NCI-H1694 treated with DMSO at 0.1 percent for 48 hours (cell line): ENCODE data around the gene RGS6.
"Not testable (repeated sequence)": the region's sequence is repeated elsewhere in the genome, so short reads cannot be mapped to it uniquely, and the experiment has no call there.

Experiments
- DNase-seq: peaks from one replicate; lab custom pipeline; 2025; lab: John Stamatoyannopoulos, UW

RGS6 gene

GRCh38 chr14:72452774-72453173 lies 520.5 kb downstream of the RGS6 start:
- DNase-seq = no peak

- no peak for DNase-seq
These were observed 522.3 kb downstream of the RGS6 start for GRCh38 chr14:72454388-72455160.

GRCh38 chr14:72457641-72458040 lies 525.4 kb downstream of the RGS6 start:
- DNase-seq = no peak

GRCh38 chr14:72462056-72462455 lies 529.8 kb downstream of the RGS6 start:
- no peak for DNase-seq

GRCh38 chr14:72463291-72463866 lies 531.1 kb downstream of the RGS6 start:
- no peak for DNase-seq

- DNase-seq = no peak
These were observed 532.0 kb downstream of the RGS6 start for GRCh38 chr14:72464226-72464625.

- no peak for DNase-seq
These were observed 534.1 kb downstream of the RGS6 start for GRCh38 chr14:72466325-72466724.

- DNase-seq = no peak
These were observed 539.1 kb downstream of the RGS6 start for GRCh38 chr14:72471346-72471745.

- peak; percentile 10 for DNase-seq
These were observed 540.6 kb downstream of the RGS6 start for GRCh38 chr14:72472845-72473244.

GRCh38 chr14:72476657-72477499 lies 544.6 kb downstream of the RGS6 start:
- no peak for DNase-seq

GRCh38 chr14:72477578-72477977 lies 545.3 kb downstream of the RGS6 start:
- DNase-seq = not testable (repeated sequence)

- DNase-seq = no peak
These were observed 546.3 kb downstream of the RGS6 start for GRCh38 chr14:72478471-72478893.

- no peak for DNase-seq
These were observed 547.3 kb downstream of the RGS6 start for GRCh38 chr14:72479461-72479931.

GRCh38 chr14:72480464-72481243 lies 548.4 kb downstream of the RGS6 start:
- no peak for DNase-seq

GRCh38 chr14:72483311-72483710 lies 551.1 kb downstream of the RGS6 start:
- DNase-seq = no peak

GRCh38 chr14:72485695-72486094 lies 553.5 kb downstream of the RGS6 start:
- DNase-seq = no peak

GRCh38 chr14:72488514-72488913 lies 556.3 kb downstream of the RGS6 start:
- no peak for DNase-seq

- no peak for DNase-seq
These were observed 560.0 kb downstream of the RGS6 start for GRCh38 chr14:72492196-72492595.

- DNase-seq = no peak
These were observed 563.4 kb downstream of the RGS6 start for GRCh38 chr14:72495668-72496067.

GRCh38 chr14:72498646-72499045 lies 566.4 kb downstream of the RGS6 start:
- DNase-seq = no peak

GRCh38 chr14:72499746-72500145 lies 567.5 kb downstream of the RGS6 start:
- DNase-seq = no peak
